GM19468 (cell line): Measurements from ENCODE around the gene PGM5.
"Not testable (repeated sequence)": the region's sequence is repeated elsewhere in the genome, so short reads cannot be mapped to it uniquely, and the experiment has no call there.

Source experiments
- ATAC-seq: cut with Tn5 transposase; IDR thresholded peaks from one replicate; pipeline ENCODE4 v1.9.1; 2021; ENCODE audit warnings: mild to moderate bottlenecking, moderate library complexity, moderate number of reproducible peaks; ENCODE audit not compliant: unreplicated experiment; ENCODE audit errors: extremely low read depth

The PGM5 gene

DNA sequence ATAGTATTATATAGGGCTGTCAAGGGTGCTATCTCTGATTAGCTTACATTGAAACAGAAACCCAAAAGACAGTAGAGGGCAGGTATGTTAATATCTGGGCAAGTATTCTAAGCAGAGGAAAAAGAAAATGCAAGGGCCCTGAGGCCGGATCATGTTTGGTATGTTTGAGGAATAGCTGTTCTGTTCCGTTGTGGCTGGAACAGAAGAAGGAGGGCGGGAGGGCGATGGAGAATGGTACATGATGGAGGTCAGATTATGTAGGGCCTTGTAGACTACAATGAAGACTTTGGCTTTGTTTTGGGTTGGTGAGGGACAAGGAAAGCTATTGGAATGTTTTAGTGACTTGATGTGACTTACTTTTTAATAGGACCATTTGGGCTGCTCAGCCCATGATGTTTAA is 19.4 kb downstream of the PGM5 start:
- ATAC-seq: not testable (repeated sequence)

DNA sequence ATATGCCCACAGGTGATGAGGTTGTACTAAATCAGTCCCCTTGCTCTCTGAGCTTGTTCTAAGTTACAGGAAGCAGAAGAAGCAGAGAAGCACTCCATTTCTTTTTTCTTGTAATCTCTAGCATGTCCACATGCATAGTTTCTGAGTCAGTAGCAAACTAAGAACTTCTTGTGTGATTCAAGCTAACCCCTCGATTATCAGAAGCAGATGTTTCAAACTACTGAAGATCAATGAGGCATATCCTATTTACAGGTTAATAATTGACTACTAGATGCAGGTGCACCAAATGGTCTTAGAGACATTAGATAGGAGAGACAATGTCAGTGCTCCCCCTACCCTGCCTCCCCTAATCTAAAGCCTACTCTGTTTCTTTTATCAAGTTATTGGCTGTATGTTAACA is 21.3 kb downstream of the PGM5 start:
- ATAC-seq: peak; percentile 86

DNA sequence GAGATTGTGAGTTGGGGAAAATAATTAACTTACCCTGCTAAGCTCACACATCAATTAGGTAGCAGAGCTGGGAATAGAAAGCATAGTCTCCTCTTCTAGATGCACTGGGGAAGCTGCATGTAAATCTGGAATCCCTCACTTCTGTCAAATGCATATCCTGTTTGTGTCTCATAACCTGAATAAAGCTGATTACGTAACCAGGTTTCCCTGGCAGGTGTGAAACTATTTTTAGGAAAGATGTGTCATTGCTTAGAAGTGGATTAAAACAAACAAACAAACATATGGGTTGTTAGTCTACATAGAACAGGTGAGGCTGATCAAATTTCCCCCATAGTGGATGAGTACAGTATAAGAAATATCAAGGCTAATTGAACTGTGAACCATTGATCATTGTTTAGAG is 27.5 kb downstream of the PGM5 start:
- not testable (repeated sequence) for ATAC-seq

DNA sequence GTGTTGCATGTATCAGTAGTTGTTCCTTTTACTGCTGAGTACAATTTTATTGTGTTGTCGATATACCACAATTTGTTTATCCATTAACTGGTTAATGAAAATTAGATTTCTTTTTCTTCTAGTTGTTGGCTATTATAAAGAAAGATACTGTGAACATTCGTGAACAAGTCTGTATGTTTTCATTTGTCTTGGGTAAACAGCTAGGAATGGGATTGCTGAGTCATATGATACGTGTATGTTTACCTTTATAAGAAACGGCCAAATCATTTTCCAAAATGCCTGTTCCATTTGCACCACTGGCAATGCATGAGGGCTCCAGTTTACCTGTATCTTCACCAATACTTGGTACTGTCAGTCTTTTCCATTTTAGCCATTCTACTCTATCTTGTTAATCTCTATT is 33.1 kb downstream of the PGM5 start:
- ATAC-seq: not testable (repeated sequence)

DNA sequence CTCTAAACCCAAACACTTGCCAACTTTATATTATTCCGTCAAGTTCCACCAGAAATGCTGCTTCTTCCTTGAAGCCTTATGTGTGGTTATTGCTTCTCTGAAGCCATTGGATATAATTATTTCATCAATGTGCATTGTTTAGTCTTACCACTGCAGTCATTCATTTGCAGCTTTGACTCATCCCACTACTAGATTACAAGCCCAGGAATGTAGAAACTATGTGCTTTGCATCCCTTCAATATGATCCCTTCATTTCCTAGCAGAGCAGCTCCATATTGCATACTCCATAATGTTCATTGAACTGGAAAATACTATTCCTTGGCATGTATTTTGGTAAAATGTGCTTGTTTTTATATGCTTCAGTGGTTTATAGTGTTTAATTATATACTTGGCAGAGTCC is 34.3 kb downstream of the PGM5 start:
- ATAC-seq: not testable (repeated sequence)

DNA sequence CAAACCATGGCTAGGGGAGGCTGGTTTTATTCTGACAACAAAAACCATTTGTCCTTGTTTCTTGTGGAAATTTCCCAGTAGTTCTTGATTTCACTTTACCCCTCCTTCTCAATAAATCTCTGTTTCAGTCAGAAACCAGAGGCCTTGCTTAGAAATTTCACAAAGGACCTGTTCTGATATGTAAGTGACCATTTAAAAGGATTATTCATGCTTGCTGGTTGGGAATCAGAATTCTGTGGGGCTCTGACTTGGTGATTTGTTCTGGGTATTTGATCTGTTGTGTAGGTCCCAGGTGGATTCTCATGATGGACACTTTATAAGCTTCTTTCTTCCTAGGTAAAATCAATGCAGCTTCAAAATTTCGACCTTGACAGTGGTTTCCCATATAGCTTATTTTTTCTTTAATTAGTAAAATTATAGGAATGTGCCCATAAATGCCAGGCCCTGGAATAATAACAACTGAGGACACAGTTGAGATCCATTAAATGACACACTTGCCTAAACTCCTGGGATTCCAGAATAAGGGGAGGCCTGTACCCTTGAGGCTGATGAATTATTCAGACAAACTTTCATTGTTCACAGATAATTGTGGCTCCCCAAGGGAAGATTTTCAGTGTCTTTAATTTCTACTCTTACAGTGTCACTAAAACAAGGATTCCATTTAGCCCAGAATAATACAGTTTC is 40.1 kb downstream of the PGM5 start:
- ATAC-seq: not testable (repeated sequence)

DNA sequence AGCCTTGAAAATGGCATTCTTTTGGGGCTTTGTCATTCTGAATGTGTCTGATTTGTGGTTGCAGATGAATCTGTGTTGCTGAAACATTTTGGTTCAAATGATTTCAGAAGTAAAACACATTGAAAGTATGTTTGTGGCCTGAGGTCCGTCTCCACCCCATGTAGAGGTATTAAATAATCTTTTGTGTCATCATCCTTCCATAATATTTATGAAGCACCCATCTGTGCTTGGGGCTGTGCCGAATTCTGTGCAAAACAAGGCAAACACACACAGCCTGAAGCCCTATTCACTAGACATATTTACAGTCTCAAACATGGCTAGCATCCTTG is 40.6 kb downstream of the PGM5 start:
- not testable (repeated sequence) for ATAC-seq

DNA sequence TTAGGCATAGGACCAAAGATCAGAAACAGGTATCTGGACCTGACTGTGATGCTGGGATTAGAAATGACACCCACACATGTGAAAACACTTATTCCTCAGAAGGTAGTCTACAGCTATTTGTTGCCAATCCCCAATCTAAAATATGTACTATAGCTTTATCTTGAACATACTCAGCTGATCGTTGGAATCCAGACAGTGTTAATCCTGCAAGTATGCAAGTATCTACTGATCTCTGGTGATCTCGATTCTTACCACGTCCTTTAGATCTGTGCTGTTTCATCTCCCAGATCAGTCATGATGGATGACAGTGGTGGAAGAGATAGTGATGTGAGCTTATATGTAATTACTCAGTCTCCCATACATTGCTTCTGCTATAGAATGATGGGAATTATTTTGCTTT is 41.4 kb downstream of the PGM5 start:
- ATAC-seq: not testable (repeated sequence)

DNA sequence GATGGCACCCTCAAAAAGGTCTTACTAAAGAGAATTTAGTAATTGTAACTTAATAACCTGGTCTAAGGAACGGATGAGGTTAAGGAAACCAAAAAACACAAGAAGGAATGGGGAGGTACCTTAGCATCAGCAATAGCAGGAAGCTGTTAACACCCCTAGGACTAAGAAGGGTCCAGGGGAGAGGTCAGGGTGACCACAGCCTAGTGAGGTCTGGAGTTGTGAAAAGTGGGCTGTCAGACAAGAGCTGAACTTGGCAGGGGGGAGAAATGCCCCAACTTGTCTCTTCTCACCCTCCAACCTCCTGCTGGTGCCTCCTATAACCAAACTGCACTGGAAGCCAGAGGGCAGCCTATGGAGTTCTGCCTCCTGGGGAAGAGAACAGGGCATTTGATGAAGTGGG is 41.9 kb downstream of the PGM5 start:
- ATAC-seq: not testable (repeated sequence)

DNA sequence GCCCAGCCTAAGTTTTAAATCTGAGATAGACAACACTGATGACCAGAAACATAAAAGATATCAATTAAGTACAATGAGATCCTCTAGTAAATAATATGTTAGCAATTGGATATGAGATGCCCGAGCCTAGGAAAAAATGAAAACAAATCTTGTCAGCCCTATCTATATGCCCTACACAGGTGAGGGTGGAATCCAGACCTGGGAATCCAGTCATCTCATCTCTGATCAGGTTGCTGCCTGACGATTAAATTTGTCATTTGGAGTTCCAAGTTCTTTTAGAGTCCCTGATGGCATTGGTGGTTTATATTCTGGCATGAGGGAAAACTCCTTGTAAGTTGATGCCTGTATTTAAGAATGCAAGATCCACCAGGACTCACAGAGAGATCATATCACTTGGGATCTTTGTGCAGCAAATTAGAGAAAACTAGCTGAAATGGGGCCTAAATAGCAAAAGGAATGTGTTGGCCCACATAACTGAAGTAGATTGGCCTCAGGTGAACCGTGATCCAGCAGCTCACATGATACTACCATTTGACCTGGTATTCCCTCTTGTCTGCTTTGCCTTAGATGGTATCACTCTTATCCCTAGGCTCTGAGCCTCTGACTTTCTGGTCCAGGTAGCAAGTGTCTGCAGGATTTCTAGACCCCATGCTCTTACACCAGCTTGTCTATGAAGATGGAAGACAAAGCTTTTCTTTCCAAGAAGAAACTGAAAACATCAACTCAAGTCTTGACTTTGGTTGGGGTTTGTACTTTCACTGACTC is 48.2 kb downstream of the PGM5 start:
- ATAC-seq: not testable (repeated sequence)

DNA sequence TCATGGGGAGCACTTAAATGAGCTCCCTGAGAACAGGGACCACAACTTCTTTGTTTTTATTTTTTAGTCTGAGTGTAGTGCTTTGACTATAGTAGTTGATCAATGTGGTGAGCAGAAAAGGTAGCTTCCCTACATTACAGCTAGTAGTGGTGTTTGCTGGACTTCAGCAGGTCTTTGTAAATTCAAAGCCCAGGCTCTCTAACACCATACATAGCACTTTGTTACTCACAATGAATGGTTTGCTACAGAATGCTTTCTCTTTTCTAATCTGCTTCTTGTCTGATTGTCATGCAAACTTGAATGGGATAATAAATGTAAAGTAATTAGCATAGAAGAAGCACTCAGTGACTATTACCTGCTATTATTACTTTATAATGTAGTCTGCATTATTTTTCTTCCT is 55.5 kb downstream of the PGM5 start:
- ATAC-seq: not testable (repeated sequence)

DNA sequence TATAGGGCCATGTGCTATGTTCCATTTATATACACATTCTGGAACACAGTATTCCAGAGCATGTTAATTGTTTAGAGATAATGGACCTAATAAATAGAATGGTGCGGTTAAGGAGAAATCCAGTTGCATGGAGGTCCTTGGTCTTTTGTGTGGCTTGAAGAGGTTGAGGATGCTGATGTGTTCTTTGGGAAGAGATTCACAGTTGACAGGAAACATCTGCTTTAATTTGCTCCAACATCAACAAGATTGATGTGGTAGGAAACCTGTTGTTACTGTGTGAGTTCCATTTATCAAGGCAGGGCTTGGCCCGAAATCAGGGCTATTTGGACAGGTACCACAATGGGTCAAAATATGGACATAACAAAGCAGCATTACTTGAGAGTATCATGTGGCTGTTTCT is 56.3 kb downstream of the PGM5 start:
- not testable (repeated sequence) for ATAC-seq

DNA sequence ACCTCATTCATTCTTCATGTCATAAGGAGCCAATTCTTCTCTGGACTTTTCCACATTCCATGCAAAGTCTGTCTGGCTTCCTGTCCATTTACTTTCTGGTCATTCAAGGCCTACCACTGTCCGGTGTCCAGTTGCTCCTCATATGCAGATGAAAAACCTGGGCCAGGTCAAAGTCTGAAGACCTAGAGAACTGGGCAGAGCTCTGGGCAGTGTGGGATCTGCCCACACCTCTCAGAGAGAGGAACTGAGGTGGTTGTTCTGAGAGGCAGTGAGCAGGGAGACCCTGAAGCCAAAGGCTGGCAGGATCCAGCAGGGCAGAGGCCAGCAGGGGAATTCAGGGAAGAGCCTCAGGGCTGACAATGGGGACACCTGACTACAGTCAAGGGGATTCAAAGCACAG is 58.7 kb downstream of the PGM5 start:
- ATAC-seq: not testable (repeated sequence)

DNA sequence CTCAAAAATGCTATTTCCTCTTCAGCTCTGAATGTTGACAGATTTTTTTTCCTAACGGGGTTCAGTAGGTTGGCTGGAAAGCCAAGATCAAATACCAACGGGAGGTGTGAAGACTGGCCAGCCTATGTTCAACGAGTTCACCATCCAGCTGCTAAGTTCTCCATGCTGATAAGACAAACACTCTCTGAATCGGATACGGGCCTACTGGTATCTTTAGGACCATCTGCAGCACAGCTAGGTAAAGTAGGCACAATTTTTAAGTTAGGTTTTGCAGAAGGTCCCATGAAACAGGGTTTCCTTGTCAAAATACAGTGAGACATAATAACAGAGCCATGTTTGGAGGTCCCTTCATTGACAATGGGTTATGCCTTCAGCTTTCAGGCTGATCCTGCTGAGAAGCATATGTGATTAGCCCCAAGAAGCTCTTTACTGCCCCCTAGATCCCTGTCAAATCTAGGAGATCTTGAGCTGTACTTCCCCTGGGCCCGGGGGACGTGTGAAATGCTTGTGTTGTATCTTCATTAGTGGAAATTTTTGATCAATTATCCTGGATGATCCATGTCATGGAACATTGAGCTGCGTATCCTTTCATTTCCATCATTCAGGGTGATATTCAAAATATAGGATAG is 60.6 kb downstream of the PGM5 start:
- ATAC-seq: no peak

DNA sequence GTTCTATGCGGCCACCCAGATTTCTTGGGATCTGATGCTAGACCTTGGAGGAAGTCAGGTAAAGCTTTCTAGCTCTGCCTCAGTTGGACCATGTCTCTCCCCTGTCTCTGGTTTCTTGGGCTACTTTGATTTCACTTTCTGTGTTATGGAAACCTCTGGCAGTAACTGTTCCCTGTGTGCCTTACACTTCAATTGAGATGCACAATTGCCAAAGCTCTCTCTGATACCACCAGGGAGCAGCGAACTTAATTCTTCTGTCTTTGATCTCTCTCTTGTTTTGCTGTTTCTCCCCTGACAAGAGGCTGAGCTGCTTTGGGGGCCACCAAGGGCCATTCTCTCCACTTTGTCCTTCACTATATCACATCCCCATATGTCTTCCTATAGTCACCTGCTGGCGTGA is 61.4 kb downstream of the PGM5 start:
- ATAC-seq: no peak

DNA sequence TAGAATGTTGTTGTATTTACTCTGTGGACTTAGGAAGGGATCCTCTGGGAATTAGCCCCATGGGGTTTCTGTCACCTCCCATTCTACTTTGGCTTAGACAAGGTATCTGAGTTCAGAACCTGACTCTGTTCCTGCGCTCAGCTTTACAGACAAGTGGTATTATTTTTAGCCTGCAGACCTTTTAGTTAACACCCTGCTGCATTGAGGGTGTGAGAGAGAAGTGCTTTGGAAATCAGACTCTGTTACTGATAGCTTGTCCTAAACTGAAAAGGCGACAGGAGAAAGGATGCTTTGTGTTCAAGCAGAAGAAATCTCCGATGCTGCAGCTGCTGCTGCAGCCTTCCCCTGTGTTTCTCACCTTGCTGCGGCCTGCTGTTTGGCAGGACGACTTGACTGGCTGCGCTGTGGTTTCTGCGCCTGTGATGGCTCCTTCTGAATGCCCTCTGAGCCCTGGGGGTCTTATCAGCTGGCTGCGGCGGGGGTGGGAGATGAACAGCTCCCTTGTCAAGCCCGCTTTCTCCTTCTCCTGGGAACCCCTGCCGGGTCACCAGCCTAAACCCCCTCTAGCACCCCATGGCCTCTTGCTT is 61.9 kb downstream of the PGM5 start:
- ATAC-seq: no peak

DNA sequence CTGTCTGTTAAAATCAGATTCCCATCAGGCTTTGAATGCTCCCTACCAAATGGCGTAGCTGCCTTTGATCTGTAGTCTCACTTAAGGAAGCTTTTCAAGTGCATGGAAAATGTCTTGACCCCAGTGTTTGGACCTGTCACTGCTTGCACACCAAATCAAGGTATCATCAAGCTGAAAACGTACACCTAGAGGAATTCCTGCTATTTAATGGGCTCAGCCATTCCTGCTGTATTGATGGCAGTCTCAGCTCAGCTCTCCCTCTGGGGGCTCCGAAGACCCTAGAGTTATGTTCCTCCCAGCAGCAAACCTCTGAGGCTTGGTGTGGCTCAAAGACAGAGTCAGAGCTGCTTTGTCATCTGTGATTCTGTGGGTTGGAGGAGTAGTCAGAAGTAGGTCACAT is 63.5 kb downstream of the PGM5 start:
- no peak for ATAC-seq

DNA sequence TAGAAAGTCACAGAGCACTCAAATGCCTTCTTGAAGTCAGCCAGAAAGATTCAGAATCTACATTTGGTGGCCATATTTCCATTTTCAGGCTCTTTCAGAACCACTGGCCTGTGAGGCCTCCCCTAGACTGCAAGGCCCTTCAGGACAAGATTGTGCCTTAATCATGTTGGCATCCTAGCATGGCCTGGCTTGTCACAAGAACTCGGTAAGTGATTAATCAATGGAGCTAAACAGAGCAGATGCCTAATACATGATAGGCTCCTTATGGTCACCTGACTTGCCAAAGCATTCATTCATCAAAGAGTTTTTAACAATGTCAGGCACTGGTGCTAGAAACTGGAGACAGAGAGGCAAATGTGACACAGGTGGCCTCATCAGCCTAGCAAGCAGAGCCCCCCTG is 70.3 kb downstream of the PGM5 start:
- ATAC-seq: no peak

DNA sequence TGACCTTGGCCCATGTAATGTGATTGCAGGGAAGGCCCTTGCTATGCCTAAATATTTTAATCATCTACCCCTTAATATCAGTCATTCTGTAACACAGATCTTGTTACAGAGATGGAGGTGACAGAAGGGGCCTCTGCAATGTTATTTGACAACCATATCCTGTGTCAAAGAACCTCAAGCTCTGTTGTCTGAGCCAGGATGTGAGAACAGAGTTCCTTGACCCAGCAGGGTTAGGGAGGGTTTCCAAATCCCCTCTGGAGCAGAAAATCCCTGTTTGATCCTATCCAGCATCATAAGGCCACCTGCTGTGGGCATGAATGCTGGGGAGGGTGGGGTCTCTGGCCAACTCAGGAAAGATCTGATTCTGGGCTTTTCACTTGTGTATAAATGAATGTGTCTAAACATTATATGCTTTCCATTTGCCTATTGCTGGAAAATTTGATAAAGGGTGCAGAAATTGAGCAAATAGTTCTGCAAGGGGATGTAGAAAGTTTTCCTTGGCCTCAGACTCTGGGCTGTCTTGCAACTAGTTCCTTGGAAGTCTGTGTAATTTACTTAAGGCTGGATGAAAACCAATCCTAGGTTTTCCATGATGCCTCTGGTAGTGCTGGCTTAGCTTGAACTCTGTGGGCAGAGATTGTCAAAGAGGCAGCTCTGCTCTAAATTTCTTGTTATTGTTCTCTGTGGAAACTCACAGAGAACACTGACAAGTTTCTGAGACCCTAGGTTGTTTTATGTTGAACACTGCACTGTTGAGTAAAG is 71.0 kb downstream of the PGM5 start:
- no peak for ATAC-seq

DNA sequence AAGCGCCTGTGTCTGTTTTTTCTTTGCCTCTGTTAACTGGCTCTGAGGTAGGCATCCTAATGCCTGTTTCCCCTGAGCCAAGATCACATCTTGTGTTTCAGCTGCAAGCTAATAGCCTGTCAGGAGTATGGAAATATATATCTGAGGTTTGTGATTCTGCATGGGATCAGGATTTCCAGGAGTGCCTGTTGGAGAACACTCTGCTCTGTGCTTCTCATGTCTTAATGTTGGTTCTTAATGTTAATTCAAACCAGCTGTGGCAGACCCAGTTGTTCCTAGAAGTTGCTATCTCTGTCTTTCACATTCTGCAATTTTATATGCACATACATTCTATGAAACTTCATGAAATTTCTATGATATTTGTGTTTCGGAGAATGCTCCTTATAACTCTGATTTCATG is 72.1 kb downstream of the PGM5 start:
- no peak for ATAC-seq
